ENCODE data around the gene ZNF506. TPM values are rescaled to one million over a fixed set of nuclear protein-coding genes. Genes with fewer than 3 reads are reported as not detected.
"Not testable (repeated sequence)": the region's sequence is repeated elsewhere in the genome, so short reads cannot be mapped to it uniquely, and the experiment has no call there.

The ZNF506 gene
- 28.9 TPM for total RNA-seq

- peak; percentile 99 for DNase-seq (ENCODE audit: low spot score)
These were observed at the start of gene ZNF506 for GRCh38 chr19:19821366-19821951. Gene ZNF506 (minus strand): TSS chr19:19821750. CDS start chr19:19821603, 147 bp downstream.

GRCh38 chr19:19870086-19870485 lies 48.5 kb upstream of the ZNF506 start:
- not testable (repeated sequence) for DNase-seq (ENCODE audit: low spot score)

GRCh38 chr19:19866611-19867248 lies 45.2 kb upstream of the ZNF506 start:
- DNase-seq (ENCODE audit: low spot score) = no peak

GRCh38 chr19:19865750-19866610 lies 44.4 kb upstream of the ZNF506 start, which contains the start of gene ZNF253:
Gene ZNF253 (plus strand): TSS chr19:19865882. CDS start chr19:19865997, 115 bp downstream.
- peak; percentile 98 for DNase-seq (ENCODE audit: low spot score)

GRCh38 chr19:19860756-19861390 lies 39.3 kb upstream of the ZNF506 start:
- DNase-seq (ENCODE audit: low spot score) = peak; percentile 17

- no peak for DNase-seq (ENCODE audit: low spot score)
These were observed 37.2 kb upstream of the ZNF506 start for GRCh38 chr19:19858751-19859150.

GRCh38 chr19:19851740-19852139 lies 30.2 kb upstream of the ZNF506 start:
- DNase-seq (ENCODE audit: low spot score) = not testable (repeated sequence)

- DNase-seq (ENCODE audit: low spot score) = no peak
These were observed 27.5 kb upstream of the ZNF506 start for GRCh38 chr19:19849056-19849455.

GRCh38 chr19:19847781-19848180 lies 26.2 kb upstream of the ZNF506 start:
- no peak for DNase-seq (ENCODE audit: low spot score)

- no peak for DNase-seq (ENCODE audit: low spot score)
These were observed 14.0 kb upstream of the ZNF506 start for GRCh38 chr19:19835560-19836038.

- DNase-seq (ENCODE audit: low spot score) = no peak
These were observed 5.3 kb upstream of the ZNF506 start for GRCh38 chr19:19826875-19827274.

GRCh38 chr19:19823916-19824315 lies 2.4 kb upstream of the ZNF506 start:
- no peak for DNase-seq (ENCODE audit: low spot score)

- DNase-seq (ENCODE audit: low spot score) = not testable (repeated sequence)
These were observed 426 bp upstream of the ZNF506 start for GRCh38 chr19:19821976-19822375.

GRCh38 chr19:19820774-19821320 lies 703 bp downstream of the ZNF506 start:
- DNase-seq (ENCODE audit: low spot score) = no peak

GRCh38 chr19:19817357-19817756 lies 4.2 kb downstream of the ZNF506 start:
- DNase-seq (ENCODE audit: low spot score) = no peak

- DNase-seq (ENCODE audit: low spot score) = no peak
These were observed 4.9 kb downstream of the ZNF506 start for GRCh38 chr19:19816679-19817078.

- DNase-seq (ENCODE audit: low spot score) = not testable (repeated sequence)
These were observed 9.6 kb downstream of the ZNF506 start for GRCh38 chr19:19811999-19812398.

- no peak for DNase-seq (ENCODE audit: low spot score)
These were observed 16.1 kb downstream of the ZNF506 start for GRCh38 chr19:19805480-19805879.

- DNase-seq (ENCODE audit: low spot score) = no peak
These were observed 33.5 kb downstream of the ZNF506 start for GRCh38 chr19:19788015-19788414.

- DNase-seq (ENCODE audit: low spot score) = not testable (repeated sequence)
These were observed 36.1 kb downstream of the ZNF506 start for GRCh38 chr19:19785476-19785875.

GRCh38 chr19:19782783-19783182 lies 38.8 kb downstream of the ZNF506 start:
- DNase-seq (ENCODE audit: low spot score) = no peak

- DNase-seq (ENCODE audit: low spot score) = not testable (repeated sequence)
These were observed 39.8 kb downstream of the ZNF506 start for GRCh38 chr19:19781791-19782190.

Data from mucosa of gallbladder (tissue), 1 donor.